Stomach (tissue), 4 donors: ENCODE data around the gene RNF39.

ENCODE experiments used
- CTCF ChIP-seq, 7 experiments: fragments of 450-650 bp in 4 of 7; fragments of 200-600 bp in 3 of 7; sonication (generic) in 3 of 7; IDR thresholded peaks; one replicate each; pipeline ENCODE4 v1.5.1; 2016 to 2019; ENCODE audit warnings: antibody characterized with exemption in 7 of 7, control low read depth in 2 of 7, mild to moderate bottlenecking in 1 of 7
- POLR2A ChIP-seq, 4 donors: fragments of 450-650 bp; IDR thresholded peaks; one replicate each; pipeline ENCODE4 v1.6.1; 2016; ENCODE audit warnings: antibody characterized with exemption in 4 of 4, control low read depth in 2 of 4, mild to moderate bottlenecking in 1 of 4, moderate library complexity in 1 of 4

GRCh38 chr6:30061858-30062458 lies 13.6 kb downstream of the RNF39 start:
- TF ChIP-seq CTCF (IDR thresholded peaks at IDR 0.05): no peak
- TF ChIP-seq POLR2A (IDR thresholded peaks at IDR 0.05): no peak
